H9 (cell line): ENCODE measurements around the gene SS18L1. TPM values are rescaled to one million over a fixed set of nuclear protein-coding genes. Genes with fewer than 3 reads are reported as not detected.

Source experiments
- DNase-seq: peaks from one replicate; pipeline ENCODE4 v3.0.0-alpha.2; 2017
- H2AFZ ChIP-seq: one replicate; pipeline ENCODE4 v1.6.1; 2013; ENCODE audit warnings: mild to moderate bottlenecking, low read length, control low read depth, moderate library complexity
- H2AK5ac ChIP-seq: 2 replicates; pipeline ENCODE4 v1.6.1; 2013; ENCODE audit warnings: low read length, control low read depth, mixed read lengths; ENCODE audit not compliant: insufficient read length
- H2BK120ac ChIP-seq: one replicate; pipeline ENCODE4 v1.6.1; 2013; ENCODE audit warnings: low read depth, mild to moderate bottlenecking, low read length, control low read depth, inconsistent platforms; ENCODE audit not compliant: poor library complexity, severe bottlenecking
- H2BK12ac ChIP-seq: 2 replicates; pipeline ENCODE4 v1.6.1; 2013; ENCODE audit warnings: low read length, control low read depth, mixed read lengths, low read depth; ENCODE audit not compliant: insufficient read length
- H2BK15ac ChIP-seq: 2 replicates; pipeline ENCODE4 v1.6.1; 2013; ENCODE audit warnings: low read depth, low read length, control low read depth
- H2BK20ac ChIP-seq: one replicate; pipeline ENCODE4 v1.6.1; 2013; ENCODE audit warnings: low read depth, mild to moderate bottlenecking, low read length, control low read depth, inconsistent platforms; ENCODE audit not compliant: poor library complexity, severe bottlenecking
- H2BK5ac ChIP-seq: 2 replicates; pipeline ENCODE4 v1.6.1; 2013; ENCODE audit warnings: low read length, control low read depth, mixed read lengths; ENCODE audit not compliant: insufficient read length
- H3K14ac ChIP-seq: 2 replicates; pipeline ENCODE4 v1.6.1; 2013; ENCODE audit warnings: low read length, control low read depth; ENCODE audit not compliant: insufficient read depth
- H3K18ac ChIP-seq: 2 replicates; pipeline ENCODE4 v1.6.1; 2013; ENCODE audit warnings: low read depth, mild to moderate bottlenecking, mixed read lengths, low read length, control low read depth; ENCODE audit not compliant: insufficient read length
- H3K23ac ChIP-seq: 2 replicates; pipeline ENCODE4 v1.6.1; 2013; ENCODE audit warnings: low read length, control low read depth, mixed read lengths, low read depth; ENCODE audit not compliant: insufficient read length
- H3K23me2 ChIP-seq: 2 replicates; pipeline ENCODE4 v1.6.1; 2013; ENCODE audit warnings: low read depth, mild to moderate bottlenecking, mixed read lengths, low read length, control low read depth; ENCODE audit not compliant: insufficient read length, poor library complexity, severe bottlenecking
- H3K27ac ChIP-seq: 2 replicates; pipeline ENCODE4 v1.5.1; 2013; ENCODE audit warnings: low read length, control low read depth, mixed read lengths, low read depth; ENCODE audit not compliant: insufficient read length
- H3K27me3 ChIP-seq: 2 replicates; pipeline ENCODE4 v1.6.1; 2013; ENCODE audit warnings: low read length, control low read depth, inconsistent platforms; ENCODE audit not compliant: insufficient read depth
- H3K4ac ChIP-seq: 2 replicates; pipeline ENCODE4 v1.6.1; 2013; ENCODE audit warnings: low read depth, mild to moderate bottlenecking, control low read depth, inconsistent platforms, low read length, moderate library complexity
- H3K4me1 ChIP-seq: 2 replicates; pipeline ENCODE4 v1.6.1; 2013; ENCODE audit warnings: low read length, control low read depth, inconsistent platforms; ENCODE audit not compliant: insufficient read depth
- H3K4me2 ChIP-seq: 2 replicates; pipeline ENCODE4 v1.6.1; 2013; ENCODE audit warnings: low read length, control low read depth, mixed read lengths; ENCODE audit not compliant: insufficient read length, insufficient read depth
- H3K56ac ChIP-seq: 2 replicates; pipeline ENCODE4 v1.6.1; 2013; ENCODE audit warnings: low read depth, mild to moderate bottlenecking, mixed read lengths, low read length, control low read depth; ENCODE audit not compliant: insufficient read length
- H3K79me1 ChIP-seq: 2 replicates; pipeline ENCODE4 v1.6.1; 2013; ENCODE audit warnings: low read depth, mild to moderate bottlenecking, moderate library complexity, low read length, control low read depth, inconsistent platforms; ENCODE audit not compliant: insufficient read depth, poor library complexity, severe bottlenecking
- H3K79me2 ChIP-seq: 2 replicates; pipeline ENCODE4 v1.6.1; 2013; ENCODE audit warnings: low read length, control low read depth, inconsistent platforms; ENCODE audit not compliant: insufficient read depth
- H3K9ac ChIP-seq: 2 replicates; pipeline ENCODE4 v1.6.1; 2013; ENCODE audit warnings: low read length, control low read depth, mixed read lengths; ENCODE audit not compliant: insufficient read length; ENCODE audit errors: extremely low read depth
- H3K9me3 ChIP-seq: one replicate; pipeline ENCODE4 v1.6.1; 2013; ENCODE audit warnings: low read depth, low read length, inconsistent platforms; ENCODE audit not compliant: control insufficient read depth
- H3T11ph ChIP-seq: one replicate; pipeline ENCODE4 v1.6.1; 2013; ENCODE audit warnings: mild to moderate bottlenecking, low read length, control low read depth, inconsistent platforms
- H4K20me1 ChIP-seq: one replicate; pipeline ENCODE4 v1.6.1; 2013; ENCODE audit not compliant: control insufficient read depth, insufficient read length, insufficient read depth
- H4K5ac ChIP-seq: 2 replicates; pipeline ENCODE4 v1.6.1; 2013; ENCODE audit warnings: low read depth, mild to moderate bottlenecking, mixed read lengths, low read length, control low read depth; ENCODE audit not compliant: insufficient read length
- H4K8ac ChIP-seq: replicated peaks from 2 replicates; pipeline ENCODE4 v1.6.1; 2013; ENCODE audit warnings: low read length, control low read depth, mixed read lengths, low read depth; ENCODE audit not compliant: insufficient read length
- H4K91ac ChIP-seq: 2 replicates; pipeline ENCODE4 v1.6.1; 2013; ENCODE audit warnings: low read depth, mild to moderate bottlenecking, moderate library complexity, mixed read lengths, low read length, control low read depth; ENCODE audit not compliant: insufficient read length
- H3K27ac Mint-ChIP-seq, 3 experiments: 2 replicates in 2 of 3; 3 replicates in 1 of 3; pipeline ENCODE4 v1.8.0; 2020 to 2021; ENCODE audit warnings: mixed read lengths in 3 of 3, mild to moderate bottlenecking in 1 of 3, moderate library complexity in 1 of 3
- H3K27me3 Mint-ChIP-seq: 2 replicates; pipeline ENCODE4 v1.8.0; 2021; ENCODE audit warnings: low read depth, mild to moderate bottlenecking, moderate library complexity, mixed read lengths
- H3K36me3 Mint-ChIP-seq, 3 experiments: 2 replicates in 2 of 3; 3 replicates in 1 of 3; pipeline ENCODE4 v1.8.0; 2020 to 2021; ENCODE audit warnings: low read depth in 3 of 3, mixed read lengths in 3 of 3; ENCODE audit not compliant: insufficient read depth in 1 of 3
- H3K4me1 Mint-ChIP-seq, 2 experiments: 2 replicates each; pipeline ENCODE4 v1.8.0; 2020; ENCODE audit warnings: mixed read lengths in 2 of 2
- H3K4me3 Mint-ChIP-seq, 2 experiments: 2 replicates in 1 of 2; 3 replicates in 1 of 2; pipeline ENCODE4 v1.8.0; 2020 to 2021; ENCODE audit warnings: mild to moderate bottlenecking in 2 of 2, mixed read lengths in 2 of 2, moderate library complexity in 1 of 2
- H3K9me3 Mint-ChIP-seq, 2 experiments: 2 replicates in 1 of 2; 3 replicates in 1 of 2; pipeline ENCODE4 v1.8.0; 2020; ENCODE audit warnings: mild to moderate bottlenecking in 2 of 2, mixed read lengths in 2 of 2, moderate library complexity in 1 of 2
- WGBS: extraction: QIAGEN DNeasy Blood & Tissue Kit; methylation state at CpG from one replicate; pipeline ENCODE4 v1.1.7; 2013; ENCODE audit warnings: missing lambda C conversion rate, low lambda C conversion rate, mixed read lengths; ENCODE audit not compliant: insufficient read length; ENCODE audit errors: extremely low coverage; 5-methylcytosine and 5-hydroxymethylcytosine counted together
- total RNA-seq: library from RNA; stranded (reverse); gene quantifications from 2 replicates; pipeline ENCODE4 v1.2.1, GENCODE V29; 2021
- TF ChIP-seq, protein P1 (sequence below): fragments of 200-600 bp; sonication (generic); conservative IDR thresholded peaks from 3 replicates; pipeline ENCODE4 v1.8.0; 2021; ENCODE audit warnings: antibody characterized with exemption, mild to moderate bottlenecking

The SS18L1 gene
- total RNA-seq, 1 experiment from 2014 or later, result 22.2 TPM

DNA sequence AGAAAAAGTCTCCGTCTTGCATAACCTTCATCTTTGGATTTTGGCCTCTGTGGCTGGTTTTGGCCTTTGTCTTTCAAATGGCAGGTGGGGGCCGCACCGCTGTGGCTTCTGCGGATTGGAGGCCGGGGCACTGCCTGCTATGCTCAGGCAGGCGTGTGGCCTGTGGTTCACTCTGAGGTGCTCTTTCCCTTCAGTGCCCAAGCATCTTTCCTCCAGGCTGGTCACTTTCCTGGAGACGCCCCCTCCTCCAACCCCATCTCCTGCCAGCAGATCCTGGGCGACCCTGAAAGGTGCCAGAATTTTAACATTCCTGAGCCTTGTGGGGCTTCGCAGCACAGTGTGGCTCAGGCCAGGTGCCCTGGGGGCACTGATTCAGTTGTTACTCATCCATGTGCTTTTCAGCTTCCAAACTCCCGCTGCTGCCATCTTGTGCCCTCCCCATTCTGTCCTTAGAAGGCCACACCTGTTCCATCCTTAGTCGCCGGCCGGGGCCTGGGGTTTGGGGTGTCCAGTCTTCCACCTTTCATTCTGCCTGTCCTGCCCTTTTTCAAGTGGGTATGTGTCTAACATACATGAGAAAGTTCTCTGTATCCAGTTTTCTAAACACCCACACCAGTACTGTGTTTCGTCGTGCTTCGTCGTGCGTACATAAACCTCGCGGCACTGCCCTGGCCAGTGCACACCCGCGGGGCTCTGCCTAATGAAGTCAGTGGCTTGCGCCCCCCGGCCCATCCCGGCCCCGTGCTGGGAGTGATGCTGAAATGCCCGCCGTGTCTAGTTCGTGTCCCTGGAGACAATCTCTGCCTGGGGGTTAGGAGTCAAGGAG, 12.1 kb downstream of the SS18L1 start:
- H3K27ac Mint-ChIP-seq, result peak overlapping the region in 2 of 3 experiments; percentile 86 to 93; a peak in 5 of 7 replicates
- Histone ChIP-seq H3K79me2 (peaks cover 23% of the 10 kb centered on the region; the same call in 1 of the 2 replicates), H3K18ac (no peak overlapping the region), H3K14ac (no peak overlapping the region; the same call in 1 of the 2 replicates), H3K79me1 (peaks cover 8% of the 10 kb centered on the region), H2AK5ac (no peak overlapping the region), H4K91ac (no peak overlapping the region), H2BK20ac (no peak overlapping the region), H3K23ac (no peak overlapping the region), H2BK15ac (no peak overlapping the region), H3K23me2 (no peaks in the 10 kb centered on the region), H2AFZ (no peak overlapping the region), H3T11ph (no peak overlapping the region), H3K9ac (no peak overlapping the region), H4K5ac (no peak overlapping the region), H3K27ac (no peak overlapping the region), H3K4ac (no peak overlapping the region), H2BK12ac (no peak overlapping the region), H4K8ac (no peak overlapping the region), H3K27me3 (no peaks in the 10 kb centered on the region), H3K56ac (no peak overlapping the region), H3K4me2 (no peak overlapping the region), H4K20me1 (no peaks in the 10 kb centered on the region), H2BK120ac (no peak overlapping the region), H3K9me3 (no peaks in the 10 kb centered on the region), H3K4me1 (no peaks in the 10 kb centered on the region), H2BK5ac (no peak overlapping the region)
- DNase-seq, result peak; percentile 54
- peaks cover 31 to 45% (median 45%) of the 10 kb centered on the region in 3 experiments for H3K36me3 Mint-ChIP-seq
- no peak overlapping the region; a peak in 2 of 5 replicates for H3K4me3 Mint-ChIP-seq
- H3K9me3 Mint-ChIP-seq, result peaks cover 6% of the 10 kb centered on the region in 2 experiments; a peak in 2 of 5 replicates
- H3K27me3 Mint-ChIP-seq, result no peaks in the 10 kb centered on the region
- H3K4me1 Mint-ChIP-seq, result peaks cover 25 to 28% of the 10 kb centered on the region in 2 experiments
- TF ChIP-seq, protein P1, sequence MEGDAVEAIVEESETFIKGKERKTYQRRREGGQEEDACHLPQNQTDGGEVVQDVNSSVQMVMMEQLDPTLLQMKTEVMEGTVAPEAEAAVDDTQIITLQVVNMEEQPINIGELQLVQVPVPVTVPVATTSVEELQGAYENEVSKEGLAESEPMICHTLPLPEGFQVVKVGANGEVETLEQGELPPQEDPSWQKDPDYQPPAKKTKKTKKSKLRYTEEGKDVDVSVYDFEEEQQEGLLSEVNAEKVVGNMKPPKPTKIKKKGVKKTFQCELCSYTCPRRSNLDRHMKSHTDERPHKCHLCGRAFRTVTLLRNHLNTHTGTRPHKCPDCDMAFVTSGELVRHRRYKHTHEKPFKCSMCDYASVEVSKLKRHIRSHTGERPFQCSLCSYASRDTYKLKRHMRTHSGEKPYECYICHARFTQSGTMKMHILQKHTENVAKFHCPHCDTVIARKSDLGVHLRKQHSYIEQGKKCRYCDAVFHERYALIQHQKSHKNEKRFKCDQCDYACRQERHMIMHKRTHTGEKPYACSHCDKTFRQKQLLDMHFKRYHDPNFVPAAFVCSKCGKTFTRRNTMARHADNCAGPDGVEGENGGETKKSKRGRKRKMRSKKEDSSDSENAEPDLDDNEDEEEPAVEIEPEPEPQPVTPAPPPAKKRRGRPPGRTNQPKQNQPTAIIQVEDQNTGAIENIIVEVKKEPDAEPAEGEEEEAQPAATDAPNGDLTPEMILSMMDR, result no peak
- no CpG with 5 or more reads among the region's 29 CpGs for WGBS
